ENCODE measurements around the gene GHRHR.

The GHRHR gene

GRCh38 chr7:31027161-31027965 is 63.6 kb downstream of the GHRHR start:
- DNase-seq, result no peak

GRCh38 chr7:31028006-31028405 is 64.3 kb downstream of the GHRHR start:
- in situ Hi-C loops (cut with MboI; ENCODE audit: low pct_unique_long_range_greater_than_20kb, low sequenced_read_pairs), result no loop called here
- DNase-seq, result no peak

More at GRCh38 chr7:31027161-31027965, 63.6 kb downstream of the GHRHR start:
- in situ Hi-C loops (cut with MboI; ENCODE audit: low pct_unique_long_range_greater_than_20kb, low sequenced_read_pairs), result no loop called here

GRCh38 chr7:31028417-31028992 is 64.8 kb downstream of the GHRHR start:
- no peak for DNase-seq
- in situ Hi-C loops (cut with MboI; ENCODE audit: low pct_unique_long_range_greater_than_20kb, low sequenced_read_pairs), result no loop called here
